K562 (cell line): Measurements from ENCODE around the gene HTR3C.

Experiments
- CC2D1A ChIP-seq: fragments of 450-650 bp; IDR thresholded peaks from 2 replicates; pipeline ENCODE4 v1.6.1; 2017; ENCODE audit warnings: mild to moderate bottlenecking
- HMGXB4 ChIP-seq: sonication (generic); formaldehyde crosslinking; IDR thresholded peaks from 2 replicates; pipeline ENCODE4 v1.8.1; 2023; ENCODE audit warnings: mild to moderate bottlenecking, missing genetic modification reagents
- NFIC ChIP-seq: fragments of 450-650 bp; IDR thresholded peaks from 2 replicates; pipeline ENCODE4 v1.6.1; 2017; ENCODE audit warnings: mild to moderate bottlenecking, inconsistent platforms
- PYGO2 ChIP-seq: fragments of 450-650 bp; IDR thresholded peaks from 2 replicates; pipeline ENCODE4 v1.6.1; 2016; ENCODE audit warnings: mild to moderate bottlenecking, missing genetic modification characterization, moderate library complexity, missing compliant biosample characterization
- SRF ChIP-seq, 2 experiments: fragments of 250-450, 450-650 bp in 1 of 2; sonication (Bioruptor Pico) in 1 of 2; sonication (generic) in 1 of 2; formaldehyde crosslinking; IDR thresholded peaks; 2 replicates each; pipeline versions ENCODE4 v1.5.0 to v1.5.1; 2020 to 2022; ENCODE audit warnings: mild to moderate bottlenecking in 1 of 2, missing genetic modification reagents in 1 of 2
- YY1 ChIP-seq, 3 experiments: IDR thresholded peaks; 2 replicates each; pipeline ENCODE4 v1.6.1; 2011; ENCODE audit warnings: low read length in 2 of 3, mild to moderate bottlenecking in 2 of 3, moderate library complexity in 2 of 3, borderline replicate concordance in 1 of 3, control low read depth in 1 of 3, low read depth in 1 of 3; ENCODE audit not compliant: insufficient read depth in 3 of 3, insufficient replicate concordance in 2 of 3, control insufficient read depth in 1 of 3, insufficient read length in 1 of 3; ENCODE audit errors: extremely low read depth in 1 of 3
- ZNF124 ChIP-seq: sonication (generic); formaldehyde crosslinking; IDR thresholded peaks from 2 replicates; pipeline ENCODE4 v1.8.1; 2022; ENCODE audit warnings: missing genetic modification reagents
- ZNF695 ChIP-seq: fragments of 450-650 bp; formaldehyde crosslinking; IDR thresholded peaks from 2 replicates; pipeline ENCODE4 v1.4.0; 2020; ENCODE audit warnings: mild to moderate bottlenecking, moderate library complexity

GRCh38 chr3:184096811-184097383, 44.0 kb downstream of the HTR3C start, which contains the start of gene HTR3E:
- no peak for TF ChIP-seq PYGO2 (tag)
- TF ChIP-seq NFIC, result no peak
- TF ChIP-seq ZNF124, result no peak
- TF ChIP-seq ZNF695 (CRISPR knock-in tag), result no peak
- TF ChIP-seq HMGXB4 (CRISPR knock-in tag), result no peak
- no peak for TF ChIP-seq SRF (CRISPR knock-in tag; IDR thresholded peaks at IDR 0.05)
- no peak for TF ChIP-seq CC2D1A
- no peak for TF ChIP-seq YY1 (IDR thresholded peaks at IDR 0.05; ENCODE audit: borderline replicate concordance in 1 of 3, control insufficient read depth in 1 of 3, extremely low read depth in 1 of 3, insufficient read depth in 3 of 3, insufficient read length in 1 of 3, insufficient replicate concordance in 2 of 3, low read depth in 1 of 3, low read length in 2 of 3)
